ENCODE data around the gene DTHD1. TPM values are rescaled to one million over a fixed set of nuclear protein-coding genes. Genes with fewer than 3 reads are reported as not detected.

Gene DTHD1
- total and polyA plus RNA-seq, 2 of the 8 experiments (the other 6 are each of a cell fraction or from before 2014, with no cell fraction given), result not detected

DNA sequence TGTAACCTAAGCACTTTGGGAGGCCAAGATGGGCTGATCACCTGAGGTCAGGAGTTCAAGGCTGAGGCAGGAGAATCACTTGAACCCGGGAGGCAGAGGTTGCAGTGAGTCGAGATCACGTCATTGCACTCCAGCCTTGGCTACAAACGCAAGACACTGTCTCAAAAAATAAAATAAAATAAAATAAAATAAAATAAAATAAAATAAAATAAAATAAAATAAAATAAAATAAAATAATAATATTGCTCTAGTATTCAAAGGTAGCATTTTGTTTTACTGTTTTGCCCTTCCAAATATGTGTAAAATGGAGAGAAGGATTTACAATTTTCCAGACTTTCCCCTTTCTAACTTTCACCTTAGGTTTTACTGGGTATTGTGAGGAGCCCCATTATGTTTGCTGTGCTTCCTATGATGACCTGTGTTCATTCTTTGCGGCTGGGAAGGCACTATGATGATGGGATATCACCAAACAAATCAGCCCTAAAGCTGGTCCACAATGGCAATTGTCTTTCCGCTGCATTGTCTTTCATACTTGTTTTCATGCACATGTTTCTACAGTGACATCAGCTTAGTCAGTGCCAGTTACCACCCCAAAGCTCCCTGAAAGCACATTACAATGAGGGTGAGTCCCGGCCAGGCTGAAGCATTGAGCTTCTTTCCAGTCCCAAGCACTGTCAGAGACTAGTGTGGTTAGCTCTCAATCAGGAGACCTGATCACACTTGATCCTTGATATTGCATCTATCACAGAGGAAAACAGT is 50.8 kb downstream of the DTHD1 start:
- FAIRE-seq (no peak), DNase-seq (ENCODE audit: low read depth in 1 of 2, low spot score in 2 of 2) (peak in 1 of 2 experiments; percentile 17)
- no peaks in the 10 kb centered on the region for H3K79me2 ChIP-seq (ENCODE audit: control insufficient read depth in 1 of 2, insufficient read depth in 2 of 2, low read length in 2 of 2)
- H2BK12ac ChIP-seq (ENCODE audit: low read depth, low read length), result no peak overlapping the region
- H3K4me1 ChIP-seq (replicated peaks in 1 of 4; ENCODE audit: control insufficient read depth in 3 of 4, insufficient read depth in 4 of 4, low read length in 3 of 4), result peaks cover 0 to 3% (median 0%) of the 10 kb centered on the region in 4 experiments; a peak in 1 of 7 replicates
- H3K9ac ChIP-seq (replicated peaks in 1 of 4; ENCODE audit: extremely low read depth in 1 of 4, low read depth in 3 of 4, low read length in 3 of 4), result no peak overlapping the region
- POLR2A ChIA-PET (ENCODE audit: partially characterized antibody), result no interaction called here
- no peak overlapping the region for H3K56ac ChIP-seq (replicated peaks; ENCODE audit: insufficient read length, low read depth, low read length)
- no peak for TF ChIP-seq HDAC2 (IDR thresholded peaks at IDR 0.05; ENCODE audit: borderline replicate concordance in 1 of 2, low read depth in 2 of 2, low read length in 2 of 2)
- peak in 1 of 2 experiments; percentile 29; a peak in 1 of 3 replicates for TF ChIP-seq POLR2A (IDR thresholded peaks at IDR 0.05; ENCODE audit: control extremely low read depth in 1 of 2, low read depth in 2 of 2, low read length in 2 of 2)
- TF ChIP-seq YY1 (IDR thresholded peaks at IDR 0.05; ENCODE audit: low read depth, low read length), result no peak
- H2AFZ ChIP-seq (ENCODE audit: low read length), result peak overlapping the region; percentile 50; the same call in 1 of the 2 replicates
- H3K4ac ChIP-seq (replicated peaks; ENCODE audit: insufficient read length, low read depth, low read length), result no peak overlapping the region
- H3K23me2 ChIP-seq (ENCODE audit: low read depth, low read length), result no peaks in the 10 kb centered on the region
- H3K4me3 ChIP-seq (ENCODE audit: extremely low read depth in 1 of 4, insufficient read depth in 2 of 4, low read depth in 3 of 4, low read length in 4 of 4), result no peak overlapping the region
- no peaks in the 10 kb centered on the region for H3K79me1 ChIP-seq (ENCODE audit: low read depth, low read length)
- H2BK5ac ChIP-seq (ENCODE audit: low read depth, low read length), result no peak overlapping the region
- H3K36me3 ChIP-seq (ENCODE audit: control insufficient read depth in 2 of 4, insufficient read depth in 4 of 4, low read length in 3 of 4), result no peaks in the 10 kb centered on the region
- no peak overlapping the region for H3K27ac ChIP-seq (ENCODE audit: low read depth, low read length)
- no peak overlapping the region for H4K91ac ChIP-seq (replicated peaks; ENCODE audit: insufficient read length, low read length)
- 89% methylated on average over 7 of the region's 7 CpGs; no CpG with 5 or more reads in 1 of the 2 experiments for WGBS, 2 experiments (ENCODE audit: extremely low coverage in 1 of 2, insufficient coverage in 1 of 2, insufficient read length in 1 of 2, insufficient replicate concordance in 2 of 2, low coverage in 1 of 2, low lambda C conversion rate in 2 of 2, missing lambda C conversion rate in 1 of 2)
- no peak overlapping the region for H2BK20ac ChIP-seq (ENCODE audit: low read length)
- H3K23ac ChIP-seq (ENCODE audit: insufficient read length), result no peak overlapping the region
- no peak overlapping the region for H3K4me2 ChIP-seq (ENCODE audit: insufficient read depth in 1 of 2, low read depth in 2 of 2, low read length in 2 of 2)
- no peaks in the 10 kb centered on the region for H3K27me3 ChIP-seq (replicated peaks in 1 of 4; ENCODE audit: control insufficient read depth in 3 of 4, extremely low read depth in 1 of 4, insufficient read depth in 3 of 4, low read length in 3 of 4)
- no peak overlapping the region for H2BK15ac ChIP-seq (ENCODE audit: low read length)
- no peak overlapping the region for H2BK120ac ChIP-seq (replicated peaks; ENCODE audit: low read depth, low read length)
- no peak overlapping the region for H3K18ac ChIP-seq (ENCODE audit: extremely low read depth, low read length)
- H4K8ac ChIP-seq (ENCODE audit: extremely low read depth, insufficient read depth, low read length), result no peak overlapping the region
- H3K9me3 ChIP-seq (ENCODE audit: insufficient read depth in 2 of 2, low read depth in 1 of 2, low read length in 1 of 2), result no peaks in the 10 kb centered on the region
- H2AK5ac ChIP-seq (ENCODE audit: low read depth, low read length), result no peak overlapping the region
- H4K20me1 ChIP-seq (replicated peaks in 1 of 2; ENCODE audit: control insufficient read depth in 1 of 2, insufficient read depth in 2 of 2, low read length in 2 of 2), result no peaks in the 10 kb centered on the region
- H3K14ac ChIP-seq (ENCODE audit: insufficient read length), result no peak overlapping the region
- CTCF ChIA-PET (ENCODE audit: partially characterized antibody), result interaction anchor here (0.7 to 1.5 kb wide), 3 partner anchors 67 to 173 kb away, joined by 3 to 4 read pairs (median 3); no protein-coding TSS in a partner anchor
- no peak overlapping the region for H4K5ac ChIP-seq (ENCODE audit: insufficient read length, low read depth, low read length)
